Measurements from ENCODE around the gene SYNRG.
A peak's percentile ranks its signal among the peaks of the same experiment; 100 is the strongest.

SYNRG gene

DNA sequence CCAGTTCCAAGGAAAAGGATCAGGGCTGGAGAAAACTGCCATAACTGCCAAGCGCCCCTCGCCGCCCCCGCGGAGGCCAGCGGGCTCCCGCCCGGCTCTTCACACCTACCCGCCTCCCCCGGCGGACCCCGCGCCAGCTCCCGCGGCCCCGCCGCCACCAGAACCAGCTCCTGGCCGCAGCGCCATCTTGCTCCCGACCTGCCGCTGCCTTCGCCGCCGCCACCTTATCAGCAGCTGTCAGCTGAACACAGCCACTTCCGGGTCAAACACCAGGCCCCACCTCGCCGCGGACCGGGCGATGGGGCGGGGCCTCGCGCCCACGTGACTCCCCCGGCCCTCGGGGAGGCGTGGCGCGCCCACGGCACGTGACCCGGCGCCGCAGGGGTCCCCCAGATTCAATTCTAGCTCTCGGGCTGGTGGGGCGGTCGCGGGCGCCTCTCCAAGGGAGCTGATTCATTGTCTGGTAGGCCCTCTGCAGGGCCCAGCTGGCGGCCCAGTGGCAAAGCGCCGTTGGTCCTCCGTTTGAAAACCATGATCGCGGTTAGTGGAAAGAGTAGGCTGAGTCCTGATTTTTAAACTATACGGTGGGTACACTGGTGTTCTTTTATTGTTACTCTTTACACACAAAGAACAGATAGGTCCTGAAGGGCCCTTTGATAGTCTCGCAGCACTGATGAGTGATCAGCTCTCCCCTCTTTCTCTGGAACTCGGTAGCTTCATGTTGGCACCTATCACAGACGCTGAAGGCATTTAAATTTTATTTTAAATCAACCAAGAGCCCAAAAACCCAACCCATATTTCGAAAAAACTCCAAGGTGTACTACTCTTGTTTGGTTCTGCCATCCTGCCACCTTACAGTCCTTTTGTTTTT is at the start of gene SYNRG (continued):
- TF ChIP-seq, protein P1, sequence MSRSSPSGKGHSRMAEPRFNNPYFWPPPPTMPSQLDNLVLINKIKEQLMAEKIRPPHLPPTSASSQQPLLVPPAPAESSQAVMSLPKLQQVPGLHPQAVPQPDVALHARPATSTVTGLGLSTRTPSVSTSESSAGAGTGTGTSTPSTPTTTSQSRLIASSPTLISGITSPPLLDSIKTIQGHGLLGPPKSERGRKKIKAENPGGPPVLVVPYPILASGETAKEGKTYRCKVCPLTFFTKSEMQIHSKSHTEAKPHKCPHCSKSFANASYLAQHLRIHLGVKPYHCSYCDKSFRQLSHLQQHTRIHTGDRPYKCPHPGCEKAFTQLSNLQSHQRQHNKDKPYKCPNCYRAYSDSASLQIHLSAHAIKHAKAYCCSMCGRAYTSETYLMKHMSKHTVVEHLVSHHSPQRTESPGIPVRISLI (tag by site-specific recombination; IDR thresholded peaks at IDR 0.05): no peak
- TF ChIP-seq KLF16 (tag by site-specific recombination; IDR thresholded peaks at IDR 0.05): peak; percentile 73; the same call in 1 of the 2 replicates
- TF ChIP-seq, protein P2, sequence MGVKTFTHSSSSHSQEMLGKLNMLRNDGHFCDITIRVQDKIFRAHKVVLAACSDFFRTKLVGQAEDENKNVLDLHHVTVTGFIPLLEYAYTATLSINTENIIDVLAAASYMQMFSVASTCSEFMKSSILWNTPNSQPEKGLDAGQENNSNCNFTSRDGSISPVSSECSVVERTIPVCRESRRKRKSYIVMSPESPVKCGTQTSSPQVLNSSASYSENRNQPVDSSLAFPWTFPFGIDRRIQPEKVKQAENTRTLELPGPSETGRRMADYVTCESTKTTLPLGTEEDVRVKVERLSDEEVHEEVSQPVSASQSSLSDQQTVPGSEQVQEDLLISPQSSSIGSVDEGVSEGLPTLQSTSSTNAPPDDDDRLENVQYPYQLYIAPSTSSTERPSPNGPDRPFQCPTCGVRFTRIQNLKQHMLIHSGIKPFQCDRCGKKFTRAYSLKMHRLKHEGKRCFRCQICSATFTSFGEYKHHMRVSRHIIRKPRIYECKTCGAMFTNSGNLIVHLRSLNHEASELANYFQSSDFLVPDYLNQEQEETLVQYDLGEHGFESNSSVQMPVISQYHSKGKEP (tag by site-specific recombination; IDR thresholded peaks at IDR 0.05): peak; percentile 55; the same call in 1 of the 2 replicates

DNA sequence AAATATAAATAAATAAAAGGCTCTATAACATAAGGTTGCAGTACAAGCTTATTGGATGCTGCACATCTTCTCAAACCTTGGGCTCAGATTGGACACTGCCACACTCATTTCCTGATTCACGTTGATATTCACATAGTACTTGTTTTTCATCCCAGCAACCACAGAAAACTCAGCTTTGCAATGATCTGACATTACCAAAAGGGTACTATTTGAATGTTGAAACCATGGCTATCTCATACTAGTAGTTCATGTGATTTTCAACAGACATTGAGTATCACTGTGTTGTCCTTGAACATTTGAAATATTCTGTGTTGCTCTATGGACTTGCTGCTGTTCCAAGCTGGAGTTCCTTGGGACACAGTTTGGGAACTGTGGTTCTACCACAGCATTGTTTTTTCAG is 48.0 kb upstream of the SYNRG start:
- ChIA-PET POLR2A (no interaction called here), CTCF (interaction anchor here (0.7 to 2.5 kb wide), 3 partner anchors 9 to 122 kb away, joined by 3 to 14 read pairs (median 3); no protein-coding TSS in a partner anchor)
- H3K9me3 ChIP-seq (ENCODE audit: control insufficient read depth, insufficient read depth, low read depth, low read length): no peaks in the 10 kb centered on the region
- TF ChIP-seq ZNF571 (tag by site-specific recombination; IDR thresholded peaks at IDR 0.05) (no peak), ZNF777 (tag by site-specific recombination; IDR thresholded peaks at IDR 0.05; ENCODE audit: borderline replicate concordance) (no peak), ZNF621 (tag by site-specific recombination; IDR thresholded peaks at IDR 0.05) (no peak)
- no peak overlapping the region for H3K4me3 ChIP-seq (ENCODE audit: low read depth, low read length)
- H3K4me1 ChIP-seq (ENCODE audit: control insufficient read depth, insufficient read depth, low read length): no peaks in the 10 kb centered on the region
- no peak overlapping the region for H3K27ac ChIP-seq (ENCODE audit: extremely low read depth, low read depth, low read length)
- no peaks in the 10 kb centered on the region for H3K36me3 ChIP-seq (ENCODE audit: control insufficient read depth in 2 of 2, insufficient read depth in 1 of 2, low read length in 2 of 2)

DNA sequence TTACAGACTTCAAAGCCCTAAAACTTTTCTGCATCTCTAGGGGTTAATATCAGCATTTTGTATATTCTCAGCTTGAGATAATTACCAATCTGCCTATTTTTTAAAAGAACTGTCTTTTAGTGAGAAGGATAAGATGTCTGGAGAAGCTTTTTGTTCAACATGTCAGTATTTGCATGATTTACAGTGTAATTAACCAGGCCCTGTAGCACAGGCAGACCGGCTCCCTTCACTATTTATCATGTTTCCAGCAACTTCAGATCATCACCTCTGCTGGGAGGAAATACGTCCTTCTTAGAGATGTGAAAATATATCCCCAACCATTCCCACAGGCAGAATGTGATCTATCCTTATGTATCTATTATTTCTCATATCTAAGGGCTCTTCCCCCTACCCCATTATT is 42.6 kb upstream of the SYNRG start:
- no peak overlapping the region for H3K4me3 ChIP-seq (ENCODE audit: low read depth, low read length)
- POLR2A ChIA-PET: no interaction called here
- CTCF ChIA-PET: interaction anchor here (3.2 kb wide), 1 partner anchor 11 kb away, joined by 18 read pairs; no protein-coding TSS in a partner anchor
- TF ChIP-seq, protein P3, sequence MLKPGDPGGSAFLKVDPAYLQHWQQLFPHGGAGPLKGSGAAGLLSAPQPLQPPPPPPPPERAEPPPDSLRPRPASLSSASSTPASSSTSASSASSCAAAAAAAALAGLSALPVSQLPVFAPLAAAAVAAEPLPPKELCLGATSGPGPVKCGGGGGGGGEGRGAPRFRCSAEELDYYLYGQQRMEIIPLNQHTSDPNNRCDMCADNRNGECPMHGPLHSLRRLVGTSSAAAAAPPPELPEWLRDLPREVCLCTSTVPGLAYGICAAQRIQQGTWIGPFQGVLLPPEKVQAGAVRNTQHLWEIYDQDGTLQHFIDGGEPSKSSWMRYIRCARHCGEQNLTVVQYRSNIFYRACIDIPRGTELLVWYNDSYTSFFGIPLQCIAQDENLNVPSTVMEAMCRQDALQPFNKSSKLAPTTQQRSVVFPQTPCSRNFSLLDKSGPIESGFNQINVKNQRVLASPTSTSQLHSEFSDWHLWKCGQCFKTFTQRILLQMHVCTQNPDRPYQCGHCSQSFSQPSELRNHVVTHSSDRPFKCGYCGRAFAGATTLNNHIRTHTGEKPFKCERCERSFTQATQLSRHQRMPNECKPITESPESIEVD (tag by site-specific recombination; IDR thresholded peaks at IDR 0.05): 0 out of 2 replicates have a peak, but pooled peaks have one; percentile 15
- no peak for TF ChIP-seq ZNF239 (tag by site-specific recombination; IDR thresholded peaks at IDR 0.05)
- no peaks in the 10 kb centered on the region for H3K9me3 ChIP-seq (ENCODE audit: control insufficient read depth, insufficient read depth, low read depth, low read length)
- no peak overlapping the region for H3K27ac ChIP-seq (ENCODE audit: extremely low read depth, low read depth, low read length)
- H3K36me3 ChIP-seq (ENCODE audit: control insufficient read depth in 2 of 2, insufficient read depth in 1 of 2, low read length in 2 of 2): no peaks in the 10 kb centered on the region
- no peaks in the 10 kb centered on the region for H3K4me1 ChIP-seq (ENCODE audit: control insufficient read depth, insufficient read depth, low read length)

DNA sequence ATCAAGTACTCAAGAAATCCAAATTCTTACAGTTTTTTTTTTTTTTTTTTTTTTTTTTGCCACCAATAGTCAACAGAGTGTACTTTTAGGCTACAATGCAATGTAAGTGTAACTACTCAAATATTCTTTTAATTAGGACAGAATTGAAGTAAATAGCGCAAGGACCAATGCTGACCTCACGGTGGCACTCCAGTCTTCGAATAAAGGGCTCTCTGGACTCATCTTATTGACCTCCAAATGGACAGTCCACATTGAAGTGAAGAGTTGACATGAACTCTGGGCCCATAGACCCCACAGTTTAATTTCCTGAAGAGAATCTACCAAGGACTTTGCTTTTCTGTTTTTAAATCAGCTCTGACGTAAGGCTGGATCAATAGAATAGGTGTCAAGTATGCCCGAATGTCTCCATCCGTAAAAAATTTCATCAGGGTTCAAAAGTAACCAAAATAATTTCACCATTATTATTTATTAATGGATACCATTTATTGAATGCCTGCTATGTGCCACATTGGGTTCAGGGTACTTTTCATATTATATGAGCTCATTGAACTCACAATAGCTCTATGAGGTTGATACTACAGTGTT is 41.3 kb upstream of the SYNRG start:
- no peak overlapping the region for H3K27ac ChIP-seq (ENCODE audit: extremely low read depth, low read depth, low read length)
- H3K36me3 ChIP-seq (ENCODE audit: control insufficient read depth in 2 of 2, insufficient read depth in 1 of 2, low read length in 2 of 2): no peaks in the 10 kb centered on the region
- ChIA-PET CTCF (interaction anchor here (0.6 to 4.2 kb wide), 27 partner anchors 8 to 839 kb away, joined by 3 to 56 read pairs (median 4); no protein-coding TSS in a partner anchor), POLR2A (no interaction called here)
- H3K4me3 ChIP-seq (ENCODE audit: low read depth, low read length): no peak overlapping the region
- H3K4me1 ChIP-seq (ENCODE audit: control insufficient read depth, insufficient read depth, low read length): no peaks in the 10 kb centered on the region
- TF ChIP-seq ZNF19 (tag by site-specific recombination; IDR thresholded peaks at IDR 0.05; ENCODE audit: low read depth): no peak
- TF ChIP-seq ZNF654 (tag by site-specific recombination; IDR thresholded peaks at IDR 0.05; ENCODE audit: low read depth): peak; percentile 40
- no peaks in the 10 kb centered on the region for H3K9me3 ChIP-seq (ENCODE audit: control insufficient read depth, insufficient read depth, low read depth, low read length)
